Fibroblast of the aortic adventitia (primary cell): ENCODE measurements around the gene TCIRG1. TPM values are rescaled to one million over a fixed set of nuclear protein-coding genes. Genes with fewer than 3 reads are reported as not detected.

Experiments
- DNase-seq: peaks from one replicate; pipeline ENCODE4 v3.0.0-alpha.2; 2010; ENCODE audit warnings: low read depth
- H3K4me3 ChIP-seq: 2 replicates; pipeline ENCODE4 v1.5.1; 2011; ENCODE audit warnings: low read depth, mild to moderate bottlenecking, control low read depth, low read length, moderate library complexity
- CTCF ChIP-seq: IDR thresholded peaks from 2 replicates; pipeline ENCODE4 v1.5.1; 2011; ENCODE audit warnings: mild to moderate bottlenecking, low read length, control low read depth, inconsistent platforms; ENCODE audit not compliant: insufficient read depth
- total RNA-seq: library from RNA; depleted of rRNA; stranded (reverse); fragments of >200 nt; gene quantifications from 2 replicates; pipeline ENCODE4 v1.2.3, GENCODE V29; 2012; ENCODE audit warnings: low replicate concordance

Gene TCIRG1
- total RNA-seq, 1 donor = 76.0 TPM

- DNase-seq = no peak
- TF ChIP-seq CTCF = no peak
- H3K4me3 ChIP-seq = no peak overlapping the region
Observed at GRCh38 chr11:68074584-68075352, 35.9 kb downstream of the TCIRG1 start.

- no peak overlapping the region for H3K4me3 ChIP-seq
- TF ChIP-seq CTCF = peak; percentile 11
- no peak for DNase-seq
Observed at GRCh38 chr11:68076371-68077042, 37.7 kb downstream of the TCIRG1 start.

GRCh38 chr11:68077617-68078582 lies 39.1 kb downstream of the TCIRG1 start:
- TF ChIP-seq CTCF = no peak
- no peak for DNase-seq
- H3K4me3 ChIP-seq = no peak overlapping the region

GRCh38 chr11:68080860-68081259 lies 42.0 kb downstream of the TCIRG1 start:
- no peak for TF ChIP-seq CTCF
- DNase-seq = no peak
- no peak overlapping the region for H3K4me3 ChIP-seq

- no peak overlapping the region for H3K4me3 ChIP-seq
- no peak for TF ChIP-seq CTCF
- DNase-seq = no peak
Observed at GRCh38 chr11:68081691-68082090, 42.9 kb downstream of the TCIRG1 start.

GRCh38 chr11:68082481-68082880 lies 43.7 kb downstream of the TCIRG1 start:
- no peak overlapping the region for H3K4me3 ChIP-seq
- DNase-seq = no peak
- TF ChIP-seq CTCF = no peak
